Trophoblast cell (in vitro differentiated cells and primary cell): Measurements from ENCODE around the gene TYMP.
A peak's percentile ranks its signal among the peaks of the same experiment; 100 is the strongest.

Experiments
- DNase-seq, 2 donors: peaks; one replicate each; pipeline ENCODE4 v3.0.0-alpha.2; 2016
- H2AFZ ChIP-seq: 2 replicates; pipeline ENCODE4 v1.6.1; 2013; ENCODE audit warnings: low read length, moderate library complexity, mild to moderate bottlenecking; ENCODE audit not compliant: insufficient read depth, poor library complexity
- H2AK5ac ChIP-seq: 2 replicates; pipeline ENCODE4 v1.6.1; 2013; ENCODE audit warnings: mild to moderate bottlenecking, low read length
- H2BK120ac ChIP-seq: 2 replicates; pipeline ENCODE4 v1.6.1; 2013; ENCODE audit warnings: low read length, mild to moderate bottlenecking, moderate library complexity; ENCODE audit not compliant: insufficient read depth, poor library complexity
- H2BK12ac ChIP-seq: 2 replicates; pipeline ENCODE4 v1.6.1; 2013; ENCODE audit warnings: mild to moderate bottlenecking, low read length, moderate library complexity
- H2BK5ac ChIP-seq: 2 replicates; pipeline ENCODE4 v1.6.1; 2013; ENCODE audit warnings: low read length, low read depth, moderate library complexity, mild to moderate bottlenecking; ENCODE audit not compliant: poor library complexity
- H3K14ac ChIP-seq: 2 replicates; pipeline ENCODE4 v1.6.1; 2013; ENCODE audit warnings: mild to moderate bottlenecking, low read length
- H3K18ac ChIP-seq: 2 replicates; pipeline ENCODE4 v1.6.1; 2013; ENCODE audit warnings: mild to moderate bottlenecking, low read length
- H3K23ac ChIP-seq: 2 replicates; pipeline ENCODE4 v1.6.1; 2013; ENCODE audit warnings: low read length
- H3K27ac ChIP-seq: 2 replicates; pipeline ENCODE4 v1.5.1; 2013; ENCODE audit warnings: low read depth, mild to moderate bottlenecking, inconsistent platforms, low read length, moderate library complexity
- H3K27me3 ChIP-seq: 2 replicates; pipeline ENCODE4 v1.6.1; 2013; ENCODE audit warnings: inconsistent platforms, mild to moderate bottlenecking, low read length, moderate library complexity; ENCODE audit not compliant: insufficient read depth
- H3K36me3 ChIP-seq, 2 experiments: 1 replicate in 1 of 2; 2 replicates in 1 of 2; pipeline ENCODE4 v1.6.1; 2013; ENCODE audit warnings: low read length in 2 of 2, mild to moderate bottlenecking in 2 of 2, moderate library complexity in 1 of 2; ENCODE audit not compliant: insufficient read depth in 2 of 2, control insufficient read depth in 1 of 2
- H3K4ac ChIP-seq: 2 replicates; pipeline ENCODE4 v1.6.1; 2013; ENCODE audit warnings: low read depth, mild to moderate bottlenecking, low read length, moderate library complexity
- H3K4me1 ChIP-seq, 2 experiments: 1 replicate in 1 of 2; 2 replicates in 1 of 2; pipeline ENCODE4 v1.6.1; 2013; ENCODE audit warnings: low read length in 2 of 2, mild to moderate bottlenecking in 2 of 2, moderate library complexity in 1 of 2; ENCODE audit not compliant: insufficient read depth in 2 of 2, control insufficient read depth in 1 of 2
- H3K4me2 ChIP-seq: 2 replicates; pipeline ENCODE4 v1.6.1; 2013; ENCODE audit warnings: inconsistent platforms, mild to moderate bottlenecking, low read length, moderate library complexity
- H3K4me3 ChIP-seq: 2 replicates; pipeline ENCODE4 v1.5.1; 2013; ENCODE audit warnings: mild to moderate bottlenecking, low read depth, low read length, inconsistent platforms
- H3K79me1 ChIP-seq: one replicate; pipeline ENCODE4 v1.6.1; 2013; ENCODE audit warnings: low read length
- H3K79me2 ChIP-seq: 2 replicates; pipeline ENCODE4 v1.6.1; 2013; ENCODE audit warnings: low read length, mild to moderate bottlenecking; ENCODE audit not compliant: control insufficient read depth, insufficient read depth, poor library complexity
- H3K9ac ChIP-seq: 2 replicates; pipeline ENCODE4 v1.6.1; 2013; ENCODE audit warnings: mild to moderate bottlenecking, low read length
- H3K9me3 ChIP-seq: 2 replicates; pipeline ENCODE4 v1.6.1; 2013; ENCODE audit warnings: low read depth, mild to moderate bottlenecking, control low read depth, inconsistent platforms, low read length; ENCODE audit not compliant: insufficient read depth
- H4K12ac ChIP-seq: 2 replicates; pipeline ENCODE4 v1.6.1; 2013; ENCODE audit warnings: low read depth, mild to moderate bottlenecking, low read length, moderate library complexity
- H4K8ac ChIP-seq: 2 replicates; pipeline ENCODE4 v1.6.1; 2013; ENCODE audit warnings: low read depth, mild to moderate bottlenecking, low read length, moderate library complexity
- H4K91ac ChIP-seq: one replicate; pipeline ENCODE4 v1.6.1; 2013; ENCODE audit warnings: low read depth, mild to moderate bottlenecking, low read length, moderate library complexity
- WGBS: extraction: QIAGEN DNeasy Blood & Tissue Kit; methylation state at CpG from one replicate; pipeline ENCODE4 v1.1.7; 2013; ENCODE audit warnings: missing lambda C conversion rate; ENCODE audit not compliant: insufficient read length, insufficient coverage; ENCODE audit errors: extremely low coverage; 5-methylcytosine and 5-hydroxymethylcytosine counted together

The TYMP gene

GRCh38 chr22:50569896-50570535 is 40.2 kb upstream of the TYMP start:
- H3K79me2 ChIP-seq = no peaks in the 10 kb centered on the region
- no peak overlapping the region for H2BK5ac ChIP-seq
- H2BK12ac ChIP-seq = no peak overlapping the region
- no peak overlapping the region for H4K8ac ChIP-seq
- H3K14ac ChIP-seq = no peak overlapping the region
- H3K36me3 ChIP-seq = peaks cover 64 to 67% of the 10 kb centered on the region in 2 experiments
- peaks cover 2% of the 10 kb centered on the region for H3K9me3 ChIP-seq
- H4K12ac ChIP-seq = no peak overlapping the region
- no peak overlapping the region for H3K27ac ChIP-seq
- no peak overlapping the region for H3K23ac ChIP-seq
- no peak overlapping the region for H3K18ac ChIP-seq
- WGBS = no CpG with 5 or more reads among the region's 13 CpGs
- H2AFZ ChIP-seq = no peak overlapping the region
- H3K27me3 ChIP-seq = no peaks in the 10 kb centered on the region
- DNase-seq = peak; percentile 49 to 65
- H3K79me1 ChIP-seq = no peaks in the 10 kb centered on the region
- no peak overlapping the region for H2BK120ac ChIP-seq
- H3K4me2 ChIP-seq = no peak overlapping the region
- peak overlapping the region; percentile 3 for H3K4me3 ChIP-seq
- no peak overlapping the region for H2AK5ac ChIP-seq
- no peak overlapping the region for H4K91ac ChIP-seq
- no peak overlapping the region for H3K4ac ChIP-seq
- no peaks in the 10 kb centered on the region for H3K4me1 ChIP-seq
- H3K9ac ChIP-seq = no peak overlapping the region

- Histone ChIP-seq H4K12ac (no peak overlapping the region), H3K27ac (no peak overlapping the region), H3K4me2 (no peak overlapping the region), H3K14ac (no peak overlapping the region), H3K79me2 (no peaks in the 10 kb centered on the region), H2BK5ac (no peak overlapping the region), H2BK120ac (no peak overlapping the region), H3K4me3 (no peak overlapping the region), H3K79me1 (no peaks in the 10 kb centered on the region), H2AK5ac (no peak overlapping the region), H2BK12ac (no peak overlapping the region), H3K4me1 (no peaks in the 10 kb centered on the region), H4K8ac (no peak overlapping the region), H3K23ac (no peak overlapping the region), H4K91ac (no peak overlapping the region), H3K4ac (no peak overlapping the region), H3K18ac (no peak overlapping the region), H3K9me3 (peaks cover 2% of the 10 kb centered on the region), H2AFZ (no peak overlapping the region), H3K36me3 (peaks cover 57 to 60% of the 10 kb centered on the region in 2 experiments), H3K9ac (no peak overlapping the region), H3K27me3 (no peaks in the 10 kb centered on the region)
- WGBS = no CpG with 5 or more reads among the region's 8 CpGs
- no peak for DNase-seq
These were observed 39.2 kb upstream of the TYMP start for GRCh38 chr22:50569041-50569459.

- Histone ChIP-seq H3K36me3 (peaks cover 53 to 56% of the 10 kb centered on the region in 2 experiments), H2BK120ac (no peak overlapping the region), H3K9me3 (peaks cover 2% of the 10 kb centered on the region), H2AK5ac (no peak overlapping the region), H3K27me3 (no peaks in the 10 kb centered on the region), H2BK12ac (no peak overlapping the region), H2BK5ac (no peak overlapping the region), H3K4me3 (no peak overlapping the region), H3K27ac (no peak overlapping the region), H3K4me2 (no peak overlapping the region), H3K23ac (no peak overlapping the region), H4K8ac (no peak overlapping the region), H3K14ac (no peak overlapping the region), H2AFZ (no peak overlapping the region), H3K4ac (no peak overlapping the region), H3K4me1 (peaks cover 0 to 2% of the 10 kb centered on the region in 2 experiments), H3K79me2 (no peaks in the 10 kb centered on the region), H4K91ac (no peak overlapping the region), H3K9ac (no peak overlapping the region), H3K18ac (no peak overlapping the region), H3K79me1 (no peaks in the 10 kb centered on the region), H4K12ac (no peak overlapping the region)
- peak; percentile 73 to 76 for DNase-seq
- WGBS = no CpG with 5 or more reads among the region's 7 CpGs
These were observed 38.8 kb upstream of the TYMP start for GRCh38 chr22:50568626-50569025.

GRCh38 chr22:50567721-50568252 is 38.0 kb upstream of the TYMP start:
- DNase-seq = no peak
- H2AK5ac ChIP-seq = no peak overlapping the region
- WGBS = no CpG with 5 or more reads among the region's 7 CpGs

More at GRCh38 chr22:50567721-50568252, 38.0 kb upstream of the TYMP start:
- Histone ChIP-seq H3K36me3 (peaks cover 45 to 48% of the 10 kb centered on the region in 2 experiments), H2BK12ac (no peak overlapping the region), H3K23ac (no peak overlapping the region), H3K18ac (no peak overlapping the region), H3K4me1 (peaks cover 5 to 8% of the 10 kb centered on the region in 2 experiments), H4K91ac (no peak overlapping the region), H3K4me3 (no peak overlapping the region), H3K79me1 (no peaks in the 10 kb centered on the region), H3K4ac (no peak overlapping the region), H3K9me3 (peaks cover 2% of the 10 kb centered on the region), H3K27ac (no peak overlapping the region), H4K8ac (no peak overlapping the region), H3K4me2 (no peak overlapping the region), H4K12ac (no peak overlapping the region), H3K27me3 (no peaks in the 10 kb centered on the region), H2BK5ac (no peak overlapping the region), H2AFZ (no peak overlapping the region), H3K79me2 (no peaks in the 10 kb centered on the region), H3K14ac (no peak overlapping the region), H3K9ac (no peak overlapping the region), H2BK120ac (no peak overlapping the region)
